Stimulated activated CD8-positive, alpha-beta memory T cell treated with anti-CD3 and anti-CD28 coated beads, Interleukin-12 subunit alpha, Interleukin-12 subunit beta, amount 100 ng/mL, for 24 hours (primary cell): ENCODE results near the gene FRMD5.

Experiments
- DNase-seq: peaks from one replicate; pipeline ENCODE4 v3.0.0-alpha.2; 2020; ENCODE audit errors: extremely low read depth

FRMD5 gene

GRCh38 chr15:43974852-43975251 lies 220.2 kb downstream of the FRMD5 start:
- no peak for DNase-seq

GRCh38 chr15:43969802-43970375 lies 225.2 kb downstream of the FRMD5 start:
- no peak for DNase-seq

- DNase-seq, result no peak
Observed at GRCh38 chr15:43968551-43968950, 226.5 kb downstream of the FRMD5 start.

DNA sequence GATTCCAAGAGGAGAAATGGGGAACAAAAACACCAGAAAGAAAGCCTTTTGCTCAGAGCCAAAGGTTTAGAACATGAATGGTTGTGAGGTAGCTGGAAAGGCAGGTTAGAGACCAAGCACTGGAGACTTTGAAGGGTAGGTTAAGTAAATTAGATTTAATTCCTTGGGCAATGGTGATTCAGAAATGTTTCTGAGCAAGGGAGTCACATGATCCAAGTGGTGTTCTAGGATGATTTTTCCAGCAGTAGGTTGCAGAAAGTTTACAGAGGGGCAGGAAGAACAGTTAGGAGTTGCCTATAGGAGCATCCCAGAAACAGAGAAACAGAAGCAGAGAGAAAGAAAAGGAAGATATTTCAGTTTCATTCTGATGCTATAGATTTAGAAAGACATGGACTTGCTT lies 228.4 kb downstream of the FRMD5 start:
- no peak for DNase-seq

DNA sequence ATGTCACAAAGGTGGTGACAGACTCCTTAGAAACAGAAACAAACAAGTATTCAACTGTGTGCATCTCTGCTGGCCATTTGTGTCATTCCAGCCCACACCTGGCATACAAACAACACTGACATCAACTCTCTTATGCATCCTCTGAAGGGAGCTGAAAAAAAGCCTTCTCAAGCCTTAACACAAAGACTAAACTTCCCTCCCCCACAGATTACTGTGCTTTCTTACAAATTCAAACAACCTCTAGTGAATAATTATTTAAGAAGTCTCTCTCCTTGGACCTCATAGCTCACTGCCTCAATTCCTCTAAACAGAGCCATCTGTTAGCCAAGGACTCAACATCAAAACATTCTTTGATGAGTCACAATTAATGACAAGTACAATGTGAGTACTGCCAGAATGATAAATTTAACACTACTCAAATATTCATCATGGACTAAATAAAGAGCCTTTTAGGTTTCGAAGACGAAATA lies 236.2 kb downstream of the FRMD5 start:
- DNase-seq, result no peak

DNA sequence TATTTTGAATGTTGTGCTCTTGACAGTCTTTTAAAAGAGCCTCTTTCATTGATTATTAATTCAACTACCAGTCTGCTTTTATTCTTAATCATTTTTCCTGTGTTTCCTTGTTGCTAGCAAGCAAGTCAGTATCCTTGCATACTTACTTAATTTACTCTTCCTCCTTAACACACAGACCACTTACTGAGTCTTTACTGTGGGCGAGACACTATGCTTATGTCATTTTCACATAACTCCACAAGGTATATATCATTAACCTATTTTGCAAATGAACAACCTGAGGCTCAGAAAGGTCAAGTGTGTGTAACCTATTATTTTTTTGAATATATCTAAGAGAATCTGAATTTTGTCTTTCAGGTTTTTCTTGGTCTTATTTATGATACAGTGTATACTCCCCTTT lies 237.3 kb downstream of the FRMD5 start:
- DNase-seq, result no peak

- DNase-seq, result no peak
Observed at GRCh38 chr15:43955140-43955539, 239.9 kb downstream of the FRMD5 start.

GRCh38 chr15:43954181-43954621 lies 240.9 kb downstream of the FRMD5 start:
- no peak for DNase-seq

GRCh38 chr15:43953402-43953801 lies 241.7 kb downstream of the FRMD5 start:
- no peak for DNase-seq

DNA sequence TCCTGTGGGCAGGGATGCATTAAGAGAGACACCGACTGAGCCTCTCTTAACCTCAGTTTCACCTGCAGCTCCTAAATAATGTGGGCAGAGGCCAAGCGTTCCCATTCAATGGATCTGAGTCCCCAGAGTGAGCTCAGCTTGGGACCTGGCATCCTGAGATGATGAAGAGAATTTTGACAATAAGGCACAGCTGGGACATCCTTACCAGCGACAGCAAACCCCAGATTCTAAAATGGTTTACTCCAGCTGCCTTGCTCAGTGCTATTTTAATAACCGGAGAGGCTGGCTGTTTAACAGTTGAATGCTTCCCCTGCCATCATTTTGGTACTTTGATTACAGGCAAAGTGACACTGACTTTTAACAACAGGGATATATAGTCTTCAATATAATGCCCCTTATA lies 244.5 kb downstream of the FRMD5 start:
- DNase-seq, result no peak

GRCh38 chr15:43948691-43949325 lies 246.3 kb downstream of the FRMD5 start:
- no peak for DNase-seq

GRCh38 chr15:43943511-43943910 lies 251.6 kb downstream of the FRMD5 start:
- no peak for DNase-seq

- no peak for DNase-seq
Observed at GRCh38 chr15:43942194-43942593, 252.9 kb downstream of the FRMD5 start.

DNA sequence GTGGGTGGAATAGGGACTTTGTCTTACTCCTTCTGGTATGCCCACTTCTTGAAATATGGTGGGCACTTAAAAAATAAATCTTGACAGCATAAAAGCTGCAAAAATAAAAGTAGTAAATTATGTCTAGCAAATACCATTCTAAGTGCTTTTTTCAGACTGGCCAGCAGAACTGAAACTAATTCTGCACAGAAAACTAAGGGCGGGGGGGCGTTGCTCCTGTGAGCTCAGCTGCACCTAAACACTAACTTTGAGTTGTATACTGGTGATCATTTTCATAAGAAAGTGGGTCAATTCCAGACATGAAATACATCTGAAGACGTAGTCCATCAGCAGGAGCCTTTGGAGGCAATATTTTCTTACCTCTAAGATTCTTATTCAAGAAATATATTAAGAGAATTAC lies 253.5 kb downstream of the FRMD5 start:
- no peak for DNase-seq

DNA sequence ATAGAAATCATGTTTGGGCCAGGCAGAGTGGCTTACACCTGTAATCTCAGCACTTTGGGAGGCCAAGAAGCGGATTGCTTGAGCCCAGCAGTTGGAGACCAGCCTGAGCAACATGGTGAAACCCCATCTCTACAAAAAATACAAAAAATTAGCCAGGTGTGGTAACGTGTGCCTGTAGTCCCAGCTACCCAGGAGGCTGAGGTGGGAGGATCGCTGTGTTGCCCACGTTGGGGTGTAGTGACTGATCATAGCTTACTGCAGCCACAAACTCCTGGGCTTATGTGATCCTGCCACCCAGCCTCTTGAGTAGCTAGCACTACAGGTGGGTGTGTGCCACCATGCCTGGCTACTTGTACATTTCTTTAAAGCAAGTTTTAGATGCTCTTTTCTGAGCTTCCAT lies 254.0 kb downstream of the FRMD5 start:
- no peak for DNase-seq

DNA sequence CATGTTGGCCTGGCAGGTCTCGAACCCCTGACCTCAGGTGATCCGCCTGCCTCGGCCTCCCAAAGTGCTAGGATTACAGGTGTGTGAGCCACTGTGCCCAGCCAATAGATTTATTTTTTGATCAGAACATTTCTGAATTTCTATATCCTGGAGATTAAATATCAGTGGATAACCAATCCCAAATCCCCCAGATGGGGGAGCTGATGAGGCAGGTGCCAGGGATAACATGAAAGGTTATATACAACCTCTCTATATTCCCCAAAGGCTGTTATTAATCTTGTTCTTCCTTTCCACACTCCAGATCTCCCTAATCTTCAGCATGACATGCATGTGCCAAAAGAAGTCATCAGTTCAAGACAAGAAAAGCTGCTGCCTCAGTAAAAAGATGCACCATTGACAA lies 256.0 kb downstream of the FRMD5 start:
- DNase-seq, result no peak

GRCh38 chr15:43934480-43934879 lies 260.6 kb downstream of the FRMD5 start:
- DNase-seq, result no peak

DNA sequence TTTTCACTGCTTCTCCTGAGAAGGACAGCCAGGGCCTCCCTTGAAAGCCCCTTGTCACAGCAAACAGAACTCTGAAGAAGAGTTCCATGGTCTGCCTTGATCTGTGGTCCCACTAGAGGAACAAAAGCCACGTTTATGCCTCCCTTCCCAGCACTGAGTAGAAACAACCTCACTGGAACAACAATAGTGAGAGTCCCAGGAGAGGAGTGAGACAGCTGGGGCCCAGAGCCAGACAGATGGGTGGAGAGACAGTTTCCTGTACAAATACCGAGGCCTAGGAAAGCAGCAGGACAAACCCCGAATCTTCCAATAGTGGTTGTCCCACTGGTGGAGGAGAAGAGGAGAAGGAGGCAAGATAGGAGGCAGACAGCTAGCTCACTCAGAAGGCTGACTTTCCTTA lies 262.2 kb downstream of the FRMD5 start:
- no peak for DNase-seq

DNA sequence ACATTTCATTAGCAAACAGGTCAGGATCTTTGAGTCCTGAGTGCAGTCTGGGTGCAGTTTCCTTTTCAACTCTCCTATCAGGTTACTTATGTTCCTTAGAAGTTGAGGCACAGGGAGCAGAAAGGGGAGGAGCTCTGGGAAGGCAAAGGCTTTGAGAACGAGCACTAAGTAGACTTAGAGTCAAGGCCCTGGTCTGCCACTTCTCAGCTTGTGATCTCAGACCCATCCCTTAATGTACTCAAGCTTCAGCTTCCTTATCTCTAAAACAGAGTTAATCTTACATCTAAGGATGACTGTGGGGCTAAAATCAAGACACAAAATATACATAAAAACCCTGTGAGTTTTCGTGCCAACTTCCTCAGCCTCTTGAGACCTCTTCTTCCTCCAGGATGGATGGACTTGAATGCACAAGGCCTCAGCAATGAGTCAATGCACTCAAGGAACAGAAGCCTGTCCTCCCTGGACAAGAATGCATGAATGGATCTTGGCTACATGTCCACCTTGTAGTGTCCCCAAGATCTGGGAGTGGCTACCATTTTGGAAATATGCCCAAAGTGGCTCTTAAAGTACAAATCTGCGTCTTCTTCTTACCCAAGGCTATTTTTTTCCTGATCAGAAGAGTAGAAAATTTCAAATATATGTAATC lies 263.2 kb downstream of the FRMD5 start:
- no peak for DNase-seq

DNA sequence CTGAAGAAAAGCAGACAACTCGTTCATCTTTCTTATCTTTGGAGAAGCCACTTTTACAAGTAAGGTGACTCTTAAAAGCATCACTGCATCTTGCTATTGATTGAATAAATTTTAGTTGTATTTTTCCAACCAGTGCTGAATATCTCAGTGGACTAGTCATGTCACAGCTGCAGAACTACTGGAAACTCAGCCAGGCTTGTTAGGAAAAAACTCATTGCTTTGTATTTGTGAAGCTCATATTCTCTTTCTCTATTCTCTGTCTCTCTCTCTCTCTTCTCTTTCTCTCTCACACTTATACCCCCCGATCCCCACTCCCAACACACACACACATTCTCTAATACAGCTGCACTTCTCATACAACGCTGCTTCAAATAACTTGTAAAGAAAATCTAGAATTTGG lies 264.0 kb downstream of the FRMD5 start:
- no peak for DNase-seq

GRCh38 chr15:43930556-43930955 lies 264.5 kb downstream of the FRMD5 start:
- DNase-seq, result no peak

GRCh38 chr15:43930079-43930478 lies 265.0 kb downstream of the FRMD5 start:
- DNase-seq, result no peak

GRCh38 chr15:43928152-43928551 lies 266.9 kb downstream of the FRMD5 start:
- DNase-seq, result no peak
